Measurements from ENCODE around the gene ARL4C.

Gene ARL4C

GRCh38 chr2:234497594-234498235 lies 834 bp upstream of the ARL4C start:
- DNase-seq: no peak

- DNase-seq: no peak
Measured at GRCh38 chr2:234496055-234496834, 636 bp downstream of the ARL4C start.

DNA sequence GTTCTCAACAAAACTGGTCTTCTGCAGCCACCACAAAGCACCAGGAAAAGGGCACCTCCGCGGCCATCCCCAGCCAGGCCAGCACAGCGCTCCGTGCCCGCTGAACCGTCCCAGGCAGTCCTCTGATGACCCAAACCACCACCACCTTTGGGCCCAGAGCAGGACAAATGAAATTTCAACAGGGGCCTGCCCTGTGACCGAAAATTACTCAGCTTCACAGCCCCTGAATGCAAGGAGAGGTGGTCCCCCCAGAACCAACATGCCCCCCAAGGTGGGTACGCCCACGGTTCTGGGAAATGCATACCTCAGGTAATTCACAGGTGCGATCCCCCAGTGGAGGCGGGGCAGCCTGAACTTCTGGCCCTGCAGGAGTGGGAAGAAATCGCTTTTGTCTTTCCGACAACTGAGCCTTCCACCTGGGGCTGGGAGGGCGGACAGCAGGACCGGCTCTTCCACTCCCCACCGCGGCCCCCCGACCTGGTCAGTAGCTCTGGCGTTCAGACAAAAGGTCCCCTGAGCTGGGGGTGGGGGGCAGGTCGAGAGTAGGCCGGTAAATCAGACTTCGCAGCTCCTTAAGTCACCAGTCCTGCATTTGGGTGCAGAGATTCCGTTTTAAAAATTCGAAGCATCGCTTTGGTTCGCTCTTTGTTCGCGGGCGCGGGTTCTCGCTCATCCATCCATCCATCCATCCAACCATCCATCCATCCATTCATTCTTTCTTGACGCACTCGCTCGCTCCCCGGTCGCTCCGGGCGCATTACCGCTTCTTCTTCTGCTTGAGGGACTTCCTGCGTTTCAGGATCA lies 1.4 kb downstream of the ARL4C start:
- DNase-seq: no peak

GRCh38 chr2:234494361-234495250 lies 2.3 kb downstream of the ARL4C start:
- peak; percentile 9 for DNase-seq

GRCh38 chr2:234493796-234494195 lies 3.1 kb downstream of the ARL4C start:
- DNase-seq: no peak

GRCh38 chr2:234492717-234493485 lies 4.0 kb downstream of the ARL4C start:
- DNase-seq: no peak

DNA sequence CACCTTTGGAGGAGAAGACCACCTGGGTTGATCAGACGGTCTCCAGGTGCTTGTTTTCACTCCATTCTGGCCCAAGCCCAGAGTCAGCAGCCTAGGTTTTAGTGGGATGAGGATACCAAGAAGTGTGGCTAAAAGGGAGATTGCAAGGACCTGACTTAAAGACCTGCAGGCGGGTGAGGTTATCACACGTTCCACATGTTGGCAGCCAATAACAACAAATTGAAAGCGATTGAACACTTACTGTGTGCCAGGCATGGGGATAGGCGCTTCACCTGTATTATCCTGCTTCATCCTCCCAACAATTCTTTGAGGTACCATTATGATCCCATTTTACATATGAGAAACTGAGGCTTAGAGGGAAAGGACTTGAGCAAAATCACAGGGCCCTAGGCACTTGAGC lies 5.0 kb downstream of the ARL4C start:
- no peak for DNase-seq

DNA sequence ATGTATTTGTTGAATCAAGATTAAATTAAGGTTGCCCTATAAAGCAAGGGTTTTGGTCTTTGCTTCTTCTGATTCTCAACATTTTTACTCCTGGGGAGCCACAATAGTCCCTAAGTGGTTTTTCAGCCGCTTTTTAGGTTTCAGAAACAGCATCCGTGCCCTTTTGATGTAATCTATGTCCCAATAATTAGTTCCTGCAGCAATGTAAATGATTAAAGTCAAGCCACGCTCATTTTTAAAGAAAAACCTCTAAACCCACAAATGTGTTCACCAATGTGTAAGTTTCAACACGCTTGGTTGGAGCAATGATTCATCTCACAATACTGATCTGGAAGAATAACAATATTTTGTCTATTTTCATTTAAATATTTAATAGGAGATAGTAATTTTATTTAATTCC lies 5.6 kb downstream of the ARL4C start:
- no peak for DNase-seq

GRCh38 chr2:234490271-234491091 lies 6.4 kb downstream of the ARL4C start:
- DNase-seq: no peak

GRCh38 chr2:234488913-234489451 lies 7.9 kb downstream of the ARL4C start:
- DNase-seq: no peak

- DNase-seq: no peak
Measured at GRCh38 chr2:234488486-234488885, 8.4 kb downstream of the ARL4C start.

GRCh38 chr2:234487356-234487755 lies 9.5 kb downstream of the ARL4C start:
- DNase-seq: no peak

DNA sequence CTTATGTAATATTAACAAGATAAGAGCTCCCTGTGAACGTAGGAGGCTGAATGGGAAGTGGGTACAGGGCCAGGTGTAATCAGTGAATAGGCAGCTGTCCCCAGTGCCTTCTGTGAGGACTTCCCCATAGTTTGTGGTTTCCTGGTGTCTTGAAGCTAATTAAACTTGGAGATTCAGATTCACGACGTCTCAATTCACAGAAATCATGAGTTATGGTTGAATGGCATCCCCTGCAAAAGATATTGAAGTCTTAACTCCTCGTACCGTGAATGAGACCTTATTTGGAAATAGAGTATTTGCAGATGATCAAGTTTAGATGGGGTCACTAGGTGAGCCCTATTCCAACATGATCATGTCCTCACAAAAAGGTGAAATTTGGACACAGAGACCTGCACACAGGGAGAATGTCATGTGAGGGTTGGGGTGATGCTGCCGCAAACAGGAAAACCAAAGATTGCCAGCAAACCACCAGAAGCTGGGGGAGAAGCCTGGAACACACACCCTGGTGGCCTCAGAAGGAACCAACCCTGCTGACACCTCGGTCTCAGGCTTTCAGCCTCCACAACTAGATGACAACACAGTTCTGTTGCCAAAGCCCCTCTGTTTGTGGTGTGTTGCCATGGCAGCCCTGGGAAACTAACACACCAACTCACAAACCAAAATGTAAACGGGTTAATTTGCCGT lies 13.2 kb downstream of the ARL4C start:
- no peak for DNase-seq

- DNase-seq: no peak
Measured at GRCh38 chr2:234481301-234481700, 15.6 kb downstream of the ARL4C start.

- no peak for DNase-seq
Measured at GRCh38 chr2:234480337-234480736, 16.5 kb downstream of the ARL4C start.

GRCh38 chr2:234479465-234479864 lies 17.4 kb downstream of the ARL4C start:
- no peak for DNase-seq

DNA sequence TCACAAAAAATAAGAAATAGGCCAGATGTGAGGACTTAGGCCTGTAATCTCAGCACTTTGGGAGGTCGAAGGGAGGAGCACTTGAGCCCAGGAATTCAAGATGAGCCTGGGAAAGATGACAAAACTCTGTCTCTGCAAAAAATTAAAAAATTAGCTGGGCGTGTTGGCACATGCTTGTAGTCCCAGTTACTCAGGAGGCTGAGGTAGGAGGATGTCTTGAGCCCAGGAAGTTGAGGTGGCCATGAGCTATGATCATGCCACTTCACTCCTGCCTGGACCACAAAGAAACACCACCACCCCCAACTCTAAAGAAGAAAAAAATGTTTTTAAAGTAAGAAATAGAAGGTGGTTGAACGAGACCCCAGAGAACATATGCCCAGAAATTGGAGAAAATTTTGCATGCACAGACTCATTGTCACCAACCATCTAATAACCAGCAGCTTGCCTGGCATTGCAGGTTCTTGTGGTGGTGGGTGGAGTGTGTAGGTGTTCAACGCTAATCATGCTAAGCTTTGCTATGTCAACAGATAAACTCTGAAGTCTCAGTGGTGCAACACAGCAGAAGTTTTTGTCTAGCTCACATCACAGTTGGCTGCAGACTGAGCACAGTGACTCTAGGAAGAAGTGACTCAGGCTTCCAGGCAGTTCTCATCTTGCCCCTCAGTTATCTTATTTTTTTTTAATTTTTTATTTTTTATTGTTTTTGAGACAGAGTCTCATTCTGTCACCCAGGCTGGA lies 18.6 kb downstream of the ARL4C start:
- DNase-seq: no peak

DNA sequence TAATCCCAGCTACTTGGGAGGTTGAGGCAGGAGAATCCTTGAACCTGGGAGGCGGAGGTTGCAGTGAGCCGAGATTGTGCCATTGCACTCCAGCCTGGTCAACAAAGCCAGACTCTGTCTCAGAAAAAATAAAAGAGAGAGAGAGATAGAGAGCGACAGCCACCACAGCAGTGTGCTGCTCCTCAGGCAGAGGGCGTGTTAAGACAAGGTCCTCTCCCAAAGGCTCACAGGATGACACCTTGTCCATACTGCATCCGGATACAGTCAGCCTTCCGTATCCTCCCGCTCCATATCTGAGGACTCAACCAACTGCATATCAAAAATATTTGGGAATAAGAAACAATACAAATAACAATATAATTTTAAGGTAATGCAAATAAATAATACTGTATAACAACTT lies 20.1 kb downstream of the ARL4C start:
- DNase-seq: no peak

- DNase-seq: no peak
Measured at GRCh38 chr2:234474654-234475053, 22.2 kb downstream of the ARL4C start.

Data from NCI-H1092 (cell line).